ENCODE data around the gene OSBPL9.

Gene OSBPL9, protein sequence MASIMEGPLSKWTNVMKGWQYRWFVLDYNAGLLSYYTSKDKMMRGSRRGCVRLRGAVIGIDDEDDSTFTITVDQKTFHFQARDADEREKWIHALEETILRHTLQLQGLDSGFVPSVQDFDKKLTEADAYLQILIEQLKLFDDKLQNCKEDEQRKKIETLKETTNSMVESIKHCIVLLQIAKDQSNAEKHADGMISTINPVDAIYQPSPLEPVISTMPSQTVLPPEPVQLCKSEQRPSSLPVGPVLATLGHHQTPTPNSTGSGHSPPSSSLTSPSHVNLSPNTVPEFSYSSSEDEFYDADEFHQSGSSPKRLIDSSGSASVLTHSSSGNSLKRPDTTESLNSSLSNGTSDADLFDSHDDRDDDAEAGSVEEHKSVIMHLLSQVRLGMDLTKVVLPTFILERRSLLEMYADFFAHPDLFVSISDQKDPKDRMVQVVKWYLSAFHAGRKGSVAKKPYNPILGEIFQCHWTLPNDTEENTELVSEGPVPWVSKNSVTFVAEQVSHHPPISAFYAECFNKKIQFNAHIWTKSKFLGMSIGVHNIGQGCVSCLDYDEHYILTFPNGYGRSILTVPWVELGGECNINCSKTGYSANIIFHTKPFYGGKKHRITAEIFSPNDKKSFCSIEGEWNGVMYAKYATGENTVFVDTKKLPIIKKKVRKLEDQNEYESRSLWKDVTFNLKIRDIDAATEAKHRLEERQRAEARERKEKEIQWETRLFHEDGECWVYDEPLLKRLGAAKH

GRCh38 chr1:51616903-51617708 lies at the start of gene OSBPL9:
Gene OSBPL9, plus strand, starts transcription at chr1:51617092. Its CDS starts 19 bp downstream, at chr1:51617111.
- peak; percentile 91 for DNase-seq

- DNase-seq: no peak
These were observed 49.2 kb upstream of the OSBPL9 start for GRCh38 chr1:51567653-51568052.

GRCh38 chr1:51568231-51568935 lies 48.5 kb upstream of the OSBPL9 start:
- DNase-seq: no peak

- DNase-seq: peak; percentile 38
These were observed 47.4 kb upstream of the OSBPL9 start for GRCh38 chr1:51569284-51570062.

DNA sequence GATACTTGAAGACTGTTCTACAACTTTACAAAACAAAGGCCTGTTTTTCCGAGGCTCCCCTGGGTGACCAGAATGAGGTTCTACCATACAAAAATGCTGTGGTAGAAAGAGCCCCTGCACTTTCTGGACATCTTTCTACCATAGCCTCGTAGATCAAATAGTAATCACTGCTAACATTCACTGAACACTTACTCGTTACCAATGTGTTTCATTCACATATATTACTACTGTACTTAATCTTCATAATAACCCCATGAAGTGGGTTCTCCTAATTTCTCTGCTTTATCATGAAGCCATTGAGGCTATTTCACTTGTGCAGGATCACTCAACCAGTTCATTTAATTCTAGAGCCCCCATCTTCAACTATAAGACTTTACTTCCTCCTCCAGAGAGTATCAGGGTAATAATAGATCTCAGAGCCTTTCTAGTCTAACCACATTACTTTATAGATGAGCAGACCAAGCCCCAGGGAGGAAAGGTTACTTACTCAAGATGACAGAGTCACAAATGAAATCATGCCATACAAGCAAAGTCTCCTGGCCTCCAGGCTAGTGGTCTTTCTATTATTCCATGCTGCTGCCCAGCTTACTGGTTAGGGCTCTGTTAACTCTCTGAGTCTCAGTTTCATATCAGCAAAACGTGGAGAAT lies 46.7 kb upstream of the OSBPL9 start:
- DNase-seq: no peak

- no peak for DNase-seq
These were observed 44.5 kb upstream of the OSBPL9 start for GRCh38 chr1:51572365-51572764.

DNA sequence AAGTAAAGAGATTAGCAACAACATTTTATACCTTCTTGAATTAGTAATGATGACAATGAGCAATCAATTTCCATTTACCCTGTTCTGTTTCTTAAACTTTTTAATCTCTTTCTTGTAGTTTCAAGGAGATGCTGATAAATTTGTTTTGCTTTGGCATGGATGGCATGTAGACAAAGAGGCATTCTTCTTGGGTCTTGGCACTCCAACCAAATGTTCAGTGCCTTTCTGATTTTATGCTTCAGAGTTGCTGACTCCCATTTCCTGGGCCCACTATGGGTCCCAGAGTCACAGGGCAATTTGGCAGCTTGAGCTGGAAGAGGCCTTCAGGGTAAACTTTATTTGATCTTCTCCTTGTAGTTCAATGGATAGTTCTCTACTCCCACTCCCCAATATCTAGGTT lies 42.1 kb upstream of the OSBPL9 start:
- no peak for DNase-seq

DNA sequence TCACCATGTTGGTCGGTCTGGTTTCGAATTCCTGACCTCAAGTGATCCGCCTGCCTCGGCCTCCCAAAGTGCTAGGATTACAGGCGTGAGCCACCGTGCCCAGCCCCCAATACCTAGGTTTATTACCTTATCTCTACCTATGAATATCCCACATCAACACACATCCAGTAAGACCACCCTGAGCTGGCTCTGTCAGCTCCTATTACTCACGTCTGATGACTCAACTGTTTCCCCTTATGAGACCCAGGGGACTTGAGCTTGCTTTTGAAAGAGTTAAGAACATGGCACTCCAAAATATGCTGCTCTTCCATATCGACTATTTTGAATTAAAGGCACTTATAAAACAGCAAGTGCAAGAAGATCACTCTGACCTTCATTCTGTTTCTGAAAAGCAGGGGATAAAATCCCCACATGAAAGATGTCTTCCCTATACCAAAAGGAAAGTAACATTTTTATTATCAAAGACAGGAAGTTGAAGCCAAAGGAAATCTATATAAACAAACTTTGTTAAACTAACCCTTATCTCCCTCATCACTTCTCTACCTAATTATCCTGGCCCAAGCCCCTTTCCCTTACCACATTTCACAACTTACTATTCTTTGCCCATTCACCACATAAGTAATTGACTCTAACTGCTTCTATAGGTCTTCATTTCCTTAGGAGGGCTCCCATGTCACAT lies 41.3 kb upstream of the OSBPL9 start:
- no peak for DNase-seq

DNA sequence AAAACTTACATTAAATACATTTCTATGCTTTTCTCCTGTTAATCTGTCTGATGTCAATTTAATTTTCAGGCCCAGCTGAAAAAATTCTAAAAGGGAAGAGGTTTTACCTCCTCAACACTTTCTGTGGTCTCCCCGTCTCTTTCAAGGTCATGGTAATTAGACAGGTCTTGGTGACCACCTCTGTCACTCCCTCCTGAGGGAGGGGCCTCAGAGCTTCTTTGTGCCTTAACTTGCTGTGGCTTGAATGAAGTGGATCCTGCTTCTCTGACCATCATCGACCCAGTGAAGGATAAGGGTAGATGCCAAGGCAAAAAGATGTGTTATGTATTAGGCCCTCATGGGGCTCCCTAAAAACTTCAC lies 40.8 kb upstream of the OSBPL9 start:
- DNase-seq: no peak

- DNase-seq: no peak
These were observed 40.0 kb upstream of the OSBPL9 start for GRCh38 chr1:51576923-51577322.

GRCh38 chr1:51578383-51579109 lies 38.3 kb upstream of the OSBPL9 start:
- no peak for DNase-seq

DNA sequence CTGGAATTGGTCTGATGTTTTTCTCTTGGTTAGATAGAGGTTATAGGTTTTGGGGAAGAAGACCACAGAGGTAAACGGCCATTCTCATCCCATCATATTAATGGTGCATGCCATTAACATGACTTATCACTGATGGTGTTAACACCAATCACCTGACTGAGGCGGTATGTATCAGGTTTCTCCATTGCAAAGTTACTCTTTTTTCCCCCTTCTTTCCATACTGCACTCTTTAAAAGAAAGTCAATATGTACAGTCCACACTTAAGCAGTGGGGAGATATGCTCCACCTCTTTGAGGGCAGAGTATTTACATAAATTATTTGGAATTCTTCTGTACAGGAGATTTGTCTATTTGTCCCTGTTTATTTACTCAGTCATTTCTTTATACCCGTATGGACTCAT lies 35.7 kb upstream of the OSBPL9 start:
- no peak for DNase-seq

- DNase-seq: no peak
These were observed 33.4 kb upstream of the OSBPL9 start for GRCh38 chr1:51583532-51583931.

GRCh38 chr1:51584021-51584420 lies 32.9 kb upstream of the OSBPL9 start:
- no peak for DNase-seq

- no peak for DNase-seq
These were observed 24.2 kb upstream of the OSBPL9 start for GRCh38 chr1:51592711-51593110.

DNA sequence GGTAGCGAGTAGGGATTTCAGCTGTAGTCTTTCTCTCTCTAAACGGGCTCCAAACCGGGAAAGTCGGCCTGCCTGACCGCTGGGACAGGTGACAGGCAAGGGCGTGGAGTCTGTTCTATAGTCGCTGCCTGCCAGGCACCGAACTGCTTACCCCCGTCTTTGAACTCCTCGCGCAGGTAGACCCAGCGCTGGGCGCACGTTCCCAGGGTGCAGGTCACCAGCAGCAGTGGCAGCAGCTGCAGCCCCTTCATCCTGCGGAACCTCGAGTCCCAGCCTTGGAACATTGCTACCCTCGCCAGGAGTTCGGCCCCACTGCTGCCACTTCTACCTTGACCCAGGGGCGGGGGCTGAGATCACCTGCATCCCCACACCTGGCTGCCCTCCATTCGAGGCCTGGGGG lies 22.2 kb upstream of the OSBPL9 start:
- DNase-seq: no peak

GRCh38 chr1:51600529-51600928 lies 16.4 kb upstream of the OSBPL9 start:
- DNase-seq: no peak

DNA sequence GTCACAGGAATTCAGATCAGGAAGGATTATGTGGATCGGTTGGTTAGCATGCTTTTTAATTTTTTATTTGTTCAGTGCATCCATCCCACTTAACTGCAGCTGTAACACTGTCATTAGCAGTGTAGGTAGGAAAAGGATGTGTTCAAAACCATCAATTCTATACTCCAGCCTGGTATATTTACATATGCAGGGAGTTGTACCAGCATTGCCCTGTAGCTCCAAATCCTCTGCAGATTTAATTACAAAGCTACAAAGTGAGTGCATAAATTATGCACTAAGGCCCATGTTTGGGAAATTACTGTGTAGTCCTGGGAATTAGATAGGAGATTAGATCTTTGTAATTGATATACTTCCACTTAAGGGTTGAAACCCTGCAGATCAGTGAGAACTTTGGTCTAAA lies 15.9 kb upstream of the OSBPL9 start:
- DNase-seq: no peak

- no peak for DNase-seq
These were observed 10.8 kb upstream of the OSBPL9 start for GRCh38 chr1:51605961-51606723.

All from CD4-positive, alpha-beta T cell treated with Interleukin-12 subunit alpha and Interleukin-12 subunit beta, for 1 hour (primary cell).